Measurements from ENCODE around the gene STRIT1.

DNA sequence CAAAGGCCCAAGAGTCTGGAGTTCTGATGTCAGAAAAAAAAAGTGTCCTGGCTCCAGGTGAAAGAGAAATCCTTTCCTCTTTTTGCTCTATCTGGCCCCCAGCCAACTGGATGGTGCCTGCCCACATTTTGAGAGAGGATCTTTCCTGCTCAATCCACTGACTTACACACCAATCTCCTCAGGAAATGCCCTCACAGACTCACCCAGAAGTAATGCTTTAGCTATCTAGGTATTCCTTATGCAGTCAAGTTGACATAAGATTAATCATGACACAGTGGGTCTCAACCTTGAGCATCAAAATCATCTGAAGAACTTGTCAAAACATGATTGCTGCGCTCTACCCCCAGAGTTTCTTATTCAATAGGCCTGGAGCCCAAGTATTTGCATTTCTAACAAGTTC lies 31.2 kb downstream of the STRIT1 start:
- no peak for TF ChIP-seq EGR1 (IDR thresholded peaks at IDR 0.05)
- TF ChIP-seq RAD21 (IDR thresholded peaks at IDR 0.05; ENCODE audit: low read depth): no peak
- no peak for TF ChIP-seq EP300 (IDR thresholded peaks at IDR 0.05; ENCODE audit: borderline replicate concordance)
- no peak for TF ChIP-seq YY1 (IDR thresholded peaks at IDR 0.05; ENCODE audit: low read depth)
- TF ChIP-seq, protein P1, sequence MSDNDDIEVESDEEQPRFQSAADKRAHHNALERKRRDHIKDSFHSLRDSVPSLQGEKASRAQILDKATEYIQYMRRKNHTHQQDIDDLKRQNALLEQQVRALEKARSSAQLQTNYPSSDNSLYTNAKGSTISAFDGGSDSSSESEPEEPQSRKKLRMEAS (IDR thresholded peaks at IDR 0.05): no peak
- no peak for TF ChIP-seq CEBPB (IDR thresholded peaks at IDR 0.05)
- TF ChIP-seq, protein P2, sequence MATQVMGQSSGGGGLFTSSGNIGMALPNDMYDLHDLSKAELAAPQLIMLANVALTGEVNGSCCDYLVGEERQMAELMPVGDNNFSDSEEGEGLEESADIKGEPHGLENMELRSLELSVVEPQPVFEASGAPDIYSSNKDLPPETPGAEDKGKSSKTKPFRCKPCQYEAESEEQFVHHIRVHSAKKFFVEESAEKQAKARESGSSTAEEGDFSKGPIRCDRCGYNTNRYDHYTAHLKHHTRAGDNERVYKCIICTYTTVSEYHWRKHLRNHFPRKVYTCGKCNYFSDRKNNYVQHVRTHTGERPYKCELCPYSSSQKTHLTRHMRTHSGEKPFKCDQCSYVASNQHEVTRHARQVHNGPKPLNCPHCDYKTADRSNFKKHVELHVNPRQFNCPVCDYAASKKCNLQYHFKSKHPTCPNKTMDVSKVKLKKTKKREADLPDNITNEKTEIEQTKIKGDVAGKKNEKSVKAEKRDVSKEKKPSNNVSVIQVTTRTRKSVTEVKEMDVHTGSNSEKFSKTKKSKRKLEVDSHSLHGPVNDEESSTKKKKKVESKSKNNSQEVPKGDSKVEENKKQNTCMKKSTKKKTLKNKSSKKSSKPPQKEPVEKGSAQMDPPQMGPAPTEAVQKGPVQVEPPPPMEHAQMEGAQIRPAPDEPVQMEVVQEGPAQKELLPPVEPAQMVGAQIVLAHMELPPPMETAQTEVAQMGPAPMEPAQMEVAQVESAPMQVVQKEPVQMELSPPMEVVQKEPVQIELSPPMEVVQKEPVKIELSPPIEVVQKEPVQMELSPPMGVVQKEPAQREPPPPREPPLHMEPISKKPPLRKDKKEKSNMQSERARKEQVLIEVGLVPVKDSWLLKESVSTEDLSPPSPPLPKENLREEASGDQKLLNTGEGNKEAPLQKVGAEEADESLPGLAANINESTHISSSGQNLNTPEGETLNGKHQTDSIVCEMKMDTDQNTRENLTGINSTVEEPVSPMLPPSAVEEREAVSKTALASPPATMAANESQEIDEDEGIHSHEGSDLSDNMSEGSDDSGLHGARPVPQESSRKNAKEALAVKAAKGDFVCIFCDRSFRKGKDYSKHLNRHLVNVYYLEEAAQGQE (IDR thresholded peaks at IDR 0.05; ENCODE audit: low read depth): no peak
- TF ChIP-seq ZBTB7A (IDR thresholded peaks at IDR 0.05; ENCODE audit: low read depth): no peak
- TF ChIP-seq CREB1 (IDR thresholded peaks at IDR 0.05; ENCODE audit: low read depth): no peak
- no peak for TF ChIP-seq NFIC (IDR thresholded peaks at IDR 0.05)
- TF ChIP-seq, protein P3, sequence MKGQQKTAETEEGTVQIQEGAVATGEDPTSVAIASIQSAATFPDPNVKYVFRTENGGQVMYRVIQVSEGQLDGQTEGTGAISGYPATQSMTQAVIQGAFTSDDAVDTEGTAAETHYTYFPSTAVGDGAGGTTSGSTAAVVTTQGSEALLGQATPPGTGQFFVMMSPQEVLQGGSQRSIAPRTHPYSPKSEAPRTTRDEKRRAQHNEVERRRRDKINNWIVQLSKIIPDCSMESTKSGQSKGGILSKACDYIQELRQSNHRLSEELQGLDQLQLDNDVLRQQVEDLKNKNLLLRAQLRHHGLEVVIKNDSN (IDR thresholded peaks at IDR 0.05): no peak
- no peak for TF ChIP-seq TAF1 (IDR thresholded peaks at IDR 0.05; ENCODE audit: low read depth)
- TF ChIP-seq TCF12 (IDR thresholded peaks at IDR 0.05; ENCODE audit: low read depth): no peak

Measured in Ishikawa (cell line).